Activated CD8-positive, alpha-beta memory T cell treated with anti-CD3 and anti-CD28 coated beads, Interleukin-2, amount 50 U/mL, for 24 hours (primary cell): Measurements from ENCODE around the gene FPGT.
"Not testable (repeated sequence)": the region's sequence is repeated elsewhere in the genome, so short reads cannot be mapped to it uniquely, and the experiment has no call there.

Experiments
- DNase-seq: peaks from one replicate; pipeline ENCODE4 v3.0.0-alpha.2; 2020; ENCODE audit errors: extremely low read depth

The FPGT gene

DNA sequence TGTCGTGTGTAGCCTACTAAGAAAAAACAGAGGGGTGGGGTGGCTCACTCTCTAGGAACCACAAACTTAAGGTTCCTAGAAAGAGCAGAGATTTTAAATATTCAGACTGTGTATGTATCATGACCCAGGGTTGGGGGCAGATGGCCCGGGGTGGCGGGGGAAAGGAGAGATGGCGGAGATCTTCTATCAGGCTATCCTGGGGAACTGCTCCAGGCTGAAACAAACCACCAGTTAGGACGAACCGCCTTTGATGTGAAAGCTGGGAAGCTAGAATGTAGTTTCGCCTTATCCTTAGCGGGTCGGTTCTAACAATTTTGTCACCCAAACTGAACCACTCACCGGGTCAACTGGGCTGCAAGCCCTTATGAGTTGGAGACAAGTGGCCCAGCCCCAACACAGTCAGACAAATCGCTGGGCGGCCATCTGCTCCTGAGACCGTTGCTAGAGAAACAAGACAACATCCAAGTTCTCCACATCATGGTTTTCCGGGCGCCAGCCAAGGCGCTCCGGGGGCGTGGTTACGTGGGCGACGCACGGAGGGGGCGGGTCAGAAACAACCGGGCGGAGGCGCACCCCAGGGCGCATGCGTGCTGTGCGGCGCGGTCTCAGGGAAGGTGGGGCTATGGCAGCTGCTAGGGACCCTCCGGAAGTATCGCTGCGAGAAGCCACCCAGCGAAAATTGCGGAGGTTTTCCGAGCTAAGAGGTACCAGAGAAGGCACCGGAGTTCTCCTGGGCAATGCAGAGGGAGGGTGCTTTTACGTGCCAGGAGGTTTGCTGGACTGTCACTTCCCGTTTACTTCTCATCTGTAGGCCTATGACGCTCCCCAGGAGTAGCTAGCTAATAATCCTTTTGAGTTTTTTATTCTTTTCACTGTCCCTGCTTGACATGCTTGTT, at the start of gene FPGT, which contains the start of gene LRRIQ3:
Gene FPGT (plus strand): TSS at position 586 of the 896 bp plus-strand sequence. CDS start 37 bp downstream, at position 623.
Gene LRRIQ3 (minus strand): TSS at position 520 of the 896 bp plus-strand sequence. CDS start 14,492 bp downstream, outside the sequence.
- DNase-seq, result peak; percentile 90

DNA sequence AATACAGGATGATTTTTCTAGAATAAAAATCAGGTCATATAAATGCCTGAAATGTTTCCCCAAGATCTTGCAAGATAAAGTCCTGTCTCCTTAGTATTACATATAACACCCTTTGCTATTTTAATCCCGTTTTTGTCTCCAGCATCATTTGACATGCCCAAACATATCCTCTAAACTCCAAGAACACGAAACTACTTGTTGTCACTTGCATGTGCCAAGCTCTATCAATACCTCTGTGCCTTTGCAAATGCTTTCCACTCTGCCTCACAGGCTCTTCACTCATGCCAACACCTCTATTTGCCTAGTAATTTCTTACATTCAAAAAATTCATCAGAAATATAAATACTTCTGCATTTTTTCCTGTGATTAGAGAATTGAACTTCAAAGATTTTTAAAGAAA, 38.0 kb upstream of the FPGT start:
- DNase-seq, result no peak

GRCh38 chr1:74161497-74161896, 36.5 kb upstream of the FPGT start:
- DNase-seq, result no peak

DNA sequence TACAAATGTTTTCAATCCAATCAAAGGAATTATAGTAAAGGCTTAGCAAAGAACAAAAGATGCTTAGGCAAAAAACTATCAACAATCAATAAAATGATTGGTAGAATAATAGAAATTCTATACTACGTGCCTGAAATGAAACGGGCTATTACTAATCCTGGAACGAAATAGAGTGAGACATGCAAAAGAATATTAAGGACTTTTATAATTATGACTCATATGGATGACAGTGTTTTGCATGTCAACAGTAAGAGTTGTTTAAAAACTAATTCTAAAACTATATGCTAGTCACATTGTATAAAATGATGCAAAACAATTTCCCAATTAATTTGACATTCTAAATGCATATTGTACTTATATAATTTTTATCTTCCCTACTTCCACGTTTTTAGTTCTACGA, 35.7 kb upstream of the FPGT start:
- no peak for DNase-seq

GRCh38 chr1:74174423-74174822, 23.6 kb upstream of the FPGT start:
- not testable (repeated sequence) for DNase-seq

- DNase-seq, result no peak
These were observed 17.6 kb upstream of the FPGT start for GRCh38 chr1:74180490-74180889.

DNA sequence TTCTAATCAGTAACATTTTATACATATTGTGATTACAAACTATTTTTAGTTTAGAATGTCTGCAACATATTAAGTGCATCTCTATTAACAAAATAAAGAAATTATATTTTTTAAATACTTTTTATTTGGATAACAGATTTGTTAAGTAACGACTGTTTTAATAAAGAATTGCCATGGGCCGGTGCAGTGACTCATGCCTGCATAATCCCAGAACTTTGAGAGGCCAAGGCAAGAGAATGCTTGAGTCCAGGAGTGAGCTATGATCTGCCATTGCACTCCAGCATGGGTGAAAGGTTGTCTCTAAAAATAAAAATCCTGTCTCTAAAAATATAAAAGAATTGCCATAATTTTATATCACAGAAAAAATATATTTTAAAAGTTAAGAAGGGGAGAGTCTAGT, 4.1 kb upstream of the FPGT start:
- no peak for DNase-seq

DNA sequence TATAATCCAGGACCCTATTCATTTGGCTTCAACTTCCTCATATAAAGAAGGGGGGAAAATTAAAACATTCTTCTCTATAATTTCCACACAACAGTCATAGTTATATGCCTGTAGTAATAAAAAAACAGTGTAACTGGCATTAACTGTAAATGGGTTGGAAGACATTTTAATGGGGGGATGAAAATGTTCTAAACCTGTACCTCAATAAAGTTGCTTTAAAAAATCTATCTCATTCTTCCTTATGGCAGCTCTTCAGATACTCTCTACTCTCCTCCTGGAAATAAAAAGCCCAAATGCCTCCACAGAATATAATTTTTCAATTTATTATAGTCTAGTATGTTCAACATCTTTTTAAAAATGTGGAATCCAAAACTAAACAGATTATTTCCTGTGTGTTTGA, 2.7 kb upstream of the FPGT start:
- no peak for DNase-seq

DNA sequence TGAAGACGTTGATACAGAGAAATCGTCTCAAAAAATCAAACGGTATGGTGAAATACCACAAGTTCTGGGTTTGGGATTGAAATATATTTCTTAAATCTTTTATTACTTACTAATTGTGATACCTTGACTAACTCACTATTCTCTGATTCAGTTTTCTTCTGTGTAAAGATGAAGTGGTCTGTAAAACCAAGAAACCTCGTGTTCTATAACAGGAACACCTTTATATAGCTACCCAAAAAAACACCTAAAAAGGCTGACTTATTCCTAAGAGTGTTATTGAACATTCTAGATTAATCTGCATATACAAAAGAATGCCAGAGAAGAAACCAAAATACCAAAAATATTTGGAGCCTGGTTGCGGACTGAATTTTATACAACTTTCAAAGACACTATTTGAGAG, 787 bp upstream of the FPGT start:
- DNase-seq, result no peak

DNA sequence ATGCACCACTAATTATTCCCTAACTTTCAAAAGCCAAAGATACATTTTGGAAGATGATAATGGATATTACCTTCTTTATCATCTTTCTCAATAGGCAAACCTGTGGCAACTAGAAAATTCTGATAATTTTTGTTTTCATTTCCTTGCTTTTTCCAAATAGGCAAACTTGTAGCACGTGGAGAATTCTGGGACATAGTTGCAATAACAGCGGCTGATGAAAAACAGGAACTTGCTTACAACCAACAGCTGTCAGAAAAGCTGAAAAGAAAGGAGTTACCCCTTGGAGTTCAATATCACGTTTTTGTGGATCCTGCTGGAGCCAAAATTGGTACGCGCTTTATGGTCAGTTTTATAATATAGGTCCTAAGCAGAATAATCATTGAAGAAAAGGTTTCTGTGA, 1.5 kb downstream of the FPGT start:
- no peak for DNase-seq

DNA sequence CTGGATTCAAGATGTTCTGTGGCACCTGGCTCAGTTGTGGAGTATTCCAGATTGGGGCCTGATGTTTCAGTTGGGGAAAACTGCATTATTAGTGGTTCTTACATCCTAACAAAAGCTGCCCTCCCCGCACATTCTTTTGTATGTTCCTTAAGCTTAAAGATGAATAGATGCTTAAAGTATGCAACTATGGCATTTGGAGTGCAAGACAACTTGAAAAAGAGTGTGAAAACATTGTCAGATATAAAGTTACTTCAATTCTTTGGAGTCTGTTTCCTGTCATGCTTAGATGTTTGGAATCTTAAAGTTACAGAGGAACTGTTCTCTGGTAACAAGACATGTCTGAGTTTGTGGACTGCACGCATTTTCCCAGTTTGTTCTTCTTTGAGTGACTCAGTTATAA, 7.2 kb downstream of the FPGT start:
- no peak for DNase-seq

DNA sequence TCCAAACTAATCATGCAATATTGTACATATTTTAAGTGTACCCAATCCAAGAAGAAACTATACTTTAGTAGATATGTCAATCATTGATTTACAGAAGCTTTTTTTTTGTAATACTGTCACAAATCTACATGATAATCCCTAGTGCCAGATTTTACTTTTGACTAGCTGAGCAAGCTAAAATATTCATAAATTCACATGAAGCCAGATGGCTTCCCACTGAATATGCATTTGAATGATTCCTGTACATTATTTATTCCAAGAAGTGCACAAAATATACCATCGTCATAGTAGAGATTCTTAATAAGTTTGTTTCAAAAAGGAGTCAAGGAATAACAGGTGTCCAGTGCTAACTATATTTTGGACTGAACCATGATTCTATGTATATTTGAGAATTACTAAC, 17.2 kb downstream of the FPGT start:
- no peak for DNase-seq

GRCh38 chr1:74222701-74223100, 24.7 kb downstream of the FPGT start:
- no peak for DNase-seq

GRCh38 chr1:74223453-74223852, 25.4 kb downstream of the FPGT start:
- DNase-seq, result no peak

DNA sequence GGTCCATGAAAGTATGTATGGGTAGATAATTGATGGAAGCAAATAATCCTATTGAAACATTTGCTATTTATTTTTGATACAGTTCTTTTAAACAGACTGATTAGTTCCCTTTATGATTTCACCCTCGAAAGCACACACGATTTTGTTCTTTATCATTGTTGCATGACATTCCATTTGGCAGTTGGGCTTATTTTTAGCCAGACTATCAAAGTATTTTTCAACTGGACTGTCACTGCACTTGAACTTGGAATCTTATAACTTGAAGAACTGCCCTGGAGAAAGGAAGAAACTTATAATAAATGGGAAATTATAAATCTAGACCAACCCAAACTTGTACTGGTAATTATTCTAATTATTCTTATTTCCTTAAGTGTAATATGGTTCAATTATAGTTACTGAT, 37.1 kb downstream of the FPGT start, which contains the start of gene TNNI3K:
Gene TNNI3K (plus strand): TSS at position 235 of the 400 bp plus-strand sequence. CDS start 65 bp downstream, at position 300.
- no peak for DNase-seq

DNA sequence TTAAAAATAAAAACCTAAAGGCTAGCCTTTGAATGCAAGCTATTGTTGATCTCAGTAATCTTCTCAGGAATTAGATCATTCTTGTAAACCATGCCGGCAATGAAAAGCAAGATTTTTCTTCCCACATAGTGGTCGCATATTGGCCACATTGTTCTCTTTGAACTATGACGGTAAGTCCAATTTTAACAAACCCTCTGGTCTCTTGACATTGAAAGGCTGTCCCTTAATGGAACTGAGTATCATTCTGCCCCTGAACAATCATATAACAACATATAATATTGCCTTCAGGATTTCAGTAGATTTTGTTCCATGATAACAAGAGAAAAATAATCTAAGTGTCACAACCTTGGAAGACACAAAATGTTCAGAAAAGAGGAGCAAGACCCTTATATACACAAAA, 38.4 kb downstream of the FPGT start:
- no peak for DNase-seq

DNA sequence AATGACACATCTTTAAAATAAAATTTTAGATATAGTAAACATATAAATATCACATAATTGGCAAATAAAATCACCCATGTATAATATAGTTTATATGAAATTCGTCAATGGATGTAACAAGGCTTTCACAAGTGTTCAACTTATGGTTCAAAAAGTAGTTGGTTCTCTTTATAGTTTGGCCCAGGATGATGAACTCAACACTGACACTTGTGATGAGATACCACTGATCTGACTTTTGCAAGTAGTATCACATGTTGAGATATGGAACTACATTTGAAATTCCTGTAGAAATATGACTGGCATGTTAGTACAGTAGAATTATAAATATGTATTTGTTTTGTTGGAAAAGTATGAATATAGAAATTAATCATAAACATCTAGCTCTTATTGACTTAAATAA, 39.0 kb downstream of the FPGT start:
- no peak for DNase-seq

GRCh38 chr1:74237787-74238186, 39.7 kb downstream of the FPGT start:
- DNase-seq, result no peak

DNA sequence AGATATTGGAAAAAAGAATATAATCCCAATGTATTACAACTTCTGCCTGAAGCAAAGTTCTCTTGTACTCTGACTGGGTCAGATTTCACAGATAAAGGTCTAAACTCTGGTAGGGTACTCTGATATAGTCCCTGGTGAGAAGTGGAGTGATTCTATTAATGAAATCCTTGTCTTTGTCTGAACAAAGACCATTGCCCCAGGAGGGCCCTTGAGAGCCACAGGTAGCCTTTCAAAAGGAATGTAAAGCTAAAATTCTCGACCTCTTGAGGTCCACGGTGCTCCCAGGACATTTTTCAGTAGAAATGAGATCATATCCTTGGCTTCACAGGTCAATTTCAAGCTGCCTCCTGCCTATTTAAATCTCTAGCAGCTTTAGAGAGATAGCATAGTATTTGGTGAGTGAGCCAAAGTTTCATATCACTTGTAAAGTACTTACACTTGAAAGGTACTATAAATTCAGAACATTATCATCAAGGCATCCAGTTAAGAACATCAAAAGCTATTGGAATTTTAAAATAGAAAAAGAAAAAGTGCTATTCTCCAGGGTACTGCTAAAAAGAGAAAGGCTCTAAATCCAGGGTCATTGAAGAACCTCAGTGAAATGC, 47.2 kb downstream of the FPGT start:
- no peak for DNase-seq

GRCh38 chr1:74246315-74246714, 48.3 kb downstream of the FPGT start:
- no peak for DNase-seq

DNA sequence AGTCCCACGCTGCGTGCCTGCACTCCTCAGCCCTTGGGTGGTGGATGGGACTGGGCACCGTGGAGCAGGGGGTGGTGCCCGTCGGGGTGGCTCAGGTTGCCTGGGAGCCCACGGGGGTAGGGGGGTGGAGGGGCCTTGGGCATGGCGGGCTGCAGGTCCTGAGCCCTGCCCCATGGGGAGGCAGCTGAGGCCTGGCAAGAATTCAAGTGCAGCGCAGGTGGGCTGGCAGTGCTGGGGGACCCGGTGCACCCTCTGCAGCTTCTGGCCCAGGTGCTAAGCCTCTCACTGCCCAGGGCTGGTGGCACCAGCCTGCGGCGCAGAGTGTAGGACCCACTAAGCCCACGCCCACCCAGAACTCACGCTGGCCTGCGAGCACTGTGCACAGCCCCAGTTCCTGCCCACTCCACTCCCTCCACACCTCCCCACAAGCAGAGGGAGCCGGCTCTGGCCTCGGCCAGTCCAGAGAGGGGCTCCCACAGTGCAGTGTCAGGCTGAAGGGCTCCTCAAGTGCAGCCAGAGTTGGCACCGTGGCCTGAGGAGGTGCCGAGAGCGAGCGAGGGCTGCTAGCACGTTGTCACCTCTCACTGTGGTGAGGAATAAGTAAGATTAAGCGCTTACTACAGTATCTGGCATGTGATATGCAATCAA, 50.0 kb downstream of the FPGT start:
- no peak for DNase-seq

GRCh38 chr1:74253243-74253824, 55.3 kb downstream of the FPGT start:
- DNase-seq, result not testable (repeated sequence)
